K562 (cell line): Measurements from ENCODE around the gene TEX9. TPM values are rescaled to one million over a fixed set of nuclear protein-coding genes. Genes with fewer than 3 reads are reported as not detected.

Experiments
- ATAC-seq: fragments of 200-7000 bp; cut with Tn5 transposase; 3 replicates; pipeline ENCODE4 v1.9.1; 2020; ENCODE audit warnings: moderate library complexity
- BruUV-seq: library from RNA; stranded (reverse); fragments of 400-500 nt; replicated peaks from 2 replicates; lab custom pipeline; 2021; lab: Mats Ljungman, UMichigan
- CTCF ChIA-PET: fragments of 300-600 bp; formaldehyde crosslinking; extraction: SDS; loops from one replicate; lab custom pipeline; 2021; ENCODE audit warnings: low intra/inter-chr PET ratio; lab: Yijun Ruan, JAX
- POLR2A ChIA-PET: fragments of 300-600, 350-650 bp; sonication (Branson Sonifier 250); formaldehyde crosslinking; extraction: SDS; loops from one replicate; lab custom pipeline; 2021; ENCODE audit warnings: antibody characterized with exemption, inconsistent platforms; lab: Yijun Ruan, JAX
- DNase-seq, 4 experiments: peaks; one replicate each; pipeline versions ENCODE4 v3.0.0 to v3.0.0-alpha.2; 2011 to 2018; ENCODE audit warnings: low spot score in 3 of 4, mixed read lengths in 3 of 4; ENCODE audit errors: extremely low read depth in 1 of 4
- FAIRE-seq: peaks from 2 replicates; lab custom pipeline; 2011; peaks lifted over from hg19 to GRCh38; lab: Jason Lieb, UNC
- H2AFZ ChIP-seq: 2 replicates; pipeline ENCODE4 v1.6.0; 2011; ENCODE audit warnings: low read depth, low read length, control low read depth, inconsistent platforms
- H3K27ac ChIP-seq: fragments of 200-600 bp; 3 replicates; pipeline ENCODE4 v1.8.0; 2011; ENCODE audit warnings: low read depth, mild to moderate bottlenecking, control low read depth, inconsistent platforms, low read length, moderate library complexity, mixed read lengths; ENCODE audit errors: extremely low read depth
- H3K27me3 ChIP-seq, 2 experiments: fragments of 300-600 bp in 1 of 2; 2 replicates in 1 of 2; 3 replicates in 1 of 2; pipeline versions ENCODE4 v1.6.0 to v1.8.0; 2011; ENCODE audit warnings: inconsistent platforms in 2 of 2, low read length in 2 of 2, mild to moderate bottlenecking in 1 of 2, mixed read lengths in 1 of 2, moderate library complexity in 1 of 2; ENCODE audit not compliant: control insufficient read depth in 2 of 2, insufficient read depth in 2 of 2
- H3K36me3 ChIP-seq: fragments of 300-600 bp; 3 replicates; pipeline ENCODE4 v1.8.0; 2011; ENCODE audit warnings: mild to moderate bottlenecking, low read length, inconsistent platforms; ENCODE audit not compliant: control insufficient read depth, insufficient read depth
- H3K4me1 ChIP-seq, 2 experiments: fragments of 200-600 bp in 1 of 2; replicated peaks in 1 of 2; 2 replicates in 1 of 2; 3 replicates in 1 of 2; pipeline versions ENCODE4 v1.5.1 to v1.8.0; 2011; ENCODE audit warnings: inconsistent platforms in 2 of 2, low read length in 2 of 2, mild to moderate bottlenecking in 1 of 2, mixed read lengths in 1 of 2, moderate library complexity in 1 of 2; ENCODE audit not compliant: control insufficient read depth in 2 of 2, insufficient read depth in 2 of 2
- H3K4me2 ChIP-seq: 2 replicates; pipeline ENCODE4 v1.6.1; 2011; ENCODE audit warnings: low read length, control low read depth, inconsistent platforms, mixed read lengths; ENCODE audit not compliant: insufficient read depth
- H3K4me3 ChIP-seq: fragments of 200-600 bp; sonication (generic), shearing (Covaris generic); 2 replicates; pipeline ENCODE4 v1.5.1; 2016; ENCODE audit warnings: control low read depth, inconsistent platforms
- H3K79me2 ChIP-seq: fragments of 200-600 bp; 3 replicates; pipeline ENCODE4 v1.8.0; 2011; ENCODE audit warnings: low read length, inconsistent platforms; ENCODE audit not compliant: control insufficient read depth, insufficient read depth
- H3K9ac ChIP-seq, 2 experiments: 2 replicates each; pipeline versions ENCODE4 v1.6.0 to v1.6.1; 2011; ENCODE audit warnings: low read depth in 2 of 2, low read length in 2 of 2, control low read depth in 1 of 2, inconsistent platforms in 1 of 2, mild to moderate bottlenecking in 1 of 2, mixed read lengths in 1 of 2; ENCODE audit not compliant: insufficient read depth in 1 of 2
- H3K9me1 ChIP-seq: one replicate; pipeline ENCODE4 v1.6.0; 2011; ENCODE audit warnings: inconsistent platforms, mild to moderate bottlenecking, low read length, moderate library complexity; ENCODE audit not compliant: control insufficient read depth, insufficient read depth
- H3K9me3 ChIP-seq: replicated peaks from 2 replicates; pipeline ENCODE4 v1.5.1; 2011; ENCODE audit warnings: low read depth, low read length, inconsistent platforms; ENCODE audit not compliant: control insufficient read depth, insufficient read depth
- H4K20me1 ChIP-seq: replicated peaks from 2 replicates; pipeline ENCODE4 v1.6.1; 2011; ENCODE audit warnings: low read length, inconsistent platforms, mixed read lengths; ENCODE audit not compliant: control insufficient read depth, insufficient read depth
- COPS2 ChIP-seq: fragments of 450-650 bp; conservative IDR thresholded peaks from 2 replicates; pipeline ENCODE4 v1.6.1; 2016; ENCODE audit warnings: mild to moderate bottlenecking, moderate library complexity
- CTBP1 ChIP-seq: fragments of 450-650 bp; IDR thresholded peaks from 2 replicates; pipeline ENCODE4 v1.6.1; 2016; ENCODE audit warnings: borderline replicate concordance
- DACH1 ChIP-seq: fragments of 450-650 bp; IDR thresholded peaks from 2 replicates; pipeline ENCODE4 v1.6.1; 2018; ENCODE audit not compliant: partially characterized antibody
- EP400 ChIP-seq: fragments of 450-650 bp; IDR thresholded peaks from 2 replicates; pipeline ENCODE4 v1.6.1; 2017; ENCODE audit warnings: antibody characterized with exemption, mild to moderate bottlenecking, moderate library complexity
- NFRKB ChIP-seq: fragments of 450-650 bp; IDR thresholded peaks from 2 replicates; pipeline ENCODE4 v1.6.1; 2016; ENCODE audit warnings: low read depth
- PHB2 ChIP-seq: fragments of 450-650 bp; IDR thresholded peaks from 2 replicates; pipeline ENCODE4 v1.6.1; 2017; ENCODE audit warnings: low read depth
- PHTF2 ChIP-seq: fragments of 250-450 bp; sonication (Bioruptor Pico); IDR thresholded peaks from 2 replicates; pipeline ENCODE4 v1.5.0; 2021; ENCODE audit warnings: mild to moderate bottlenecking
- SMAD4 ChIP-seq: fragments of 250-450 bp; sonication (Bioruptor Pico); conservative IDR thresholded peaks from 2 replicates; pipeline ENCODE4 v1.8.0; 2021; ENCODE audit warnings: inconsistent platforms, mild to moderate bottlenecking, moderate library complexity
- SMARCA4 ChIP-seq: fragments of 450-650 bp; IDR thresholded peaks from 2 replicates; pipeline ENCODE4 v1.6.1; 2016
- SOX6 ChIP-seq: fragments of 450-650 bp; IDR thresholded peaks from 2 replicates; pipeline ENCODE4 v1.6.1; 2014; ENCODE audit warnings: mild to moderate bottlenecking
- SRF ChIP-seq, 2 experiments: fragments of 250-450, 450-650 bp in 1 of 2; sonication (Bioruptor Pico) in 1 of 2; sonication (generic) in 1 of 2; formaldehyde crosslinking; IDR thresholded peaks; 2 replicates each; pipeline versions ENCODE4 v1.5.0 to v1.5.1; 2020 to 2022; ENCODE audit warnings: mild to moderate bottlenecking in 1 of 2, missing genetic modification reagents in 1 of 2
- ZNF23 ChIP-seq: fragments of 250-450 bp; sonication (Bioruptor Pico); IDR thresholded peaks from 2 replicates; pipeline ENCODE4 v1.4.0; 2020; ENCODE audit warnings: mild to moderate bottlenecking
- ZNF232 ChIP-seq: sonication (generic); formaldehyde crosslinking; IDR thresholded peaks from 2 replicates; pipeline ENCODE4 v1.8.0; 2022; ENCODE audit warnings: mild to moderate bottlenecking, missing genetic modification reagents
- ZNF384 ChIP-seq: IDR thresholded peaks from 2 replicates; pipeline ENCODE4 v1.6.1; 2012; ENCODE audit warnings: low read depth, low read length, improper control_type of control experiment
- WGBS: fragments of 100-300 bp; shearing (Covaris generic); methylation state at CpG from one replicate; pipeline ENCODE4 v1.1.6; 2016; ENCODE audit warnings: low coverage, mixed read lengths; ENCODE audit not compliant: insufficient coverage; ENCODE audit errors: missing lambda C conversion rate; 5-methylcytosine and 5-hydroxymethylcytosine counted together
- in situ Hi-C: fragments of 300-500 bp; cut with MboI; formaldehyde crosslinking; loops from 4 replicates; pipeline ENCODE4 v1.15.0; 2018; ENCODE audit warnings: inconsistent platforms, mixed read lengths
- intact Hi-C: fragments of 100-400 bp; cut with micrococcal nuclease; formaldehyde crosslinking; loops from 2 replicates; pipeline ENCODE4 v1.14.2; 2022
- polyA plus RNA-seq, 8 experiments: library from polyadenylated mRNA; depleted of rRNA in 4 of 8; stranded (reverse) in 5 of 8; unstranded in 3 of 8; fragments of >200 nt; fragmentation: Nextera tagmentation in 2 of 8; fragmentation: Illumina TruSeq in 1 of 8; extraction: Ambion mirVana in 2 of 8; extraction: Trizol in 1 of 8; gene quantifications; 2 replicates each; pipeline versions ENCODE4 v1.2.1 to v1.2.3, GENCODE V29; 2011 to 2014; ENCODE audit warnings: inconsistent platforms in 1 of 8, missing spikeins in 1 of 8
- total RNA-seq, 7 experiments: library from RNA; depleted of rRNA in 6 of 7; stranded (reverse); fragments of >200 nt in 6 of 7; fragmentation: Illumina TruSeq in 2 of 7; extraction: Trizol in 2 of 7; gene quantifications; 2 replicates each; pipeline versions ENCODE4 v1.2.1 to v1.2.3, GENCODE V29; 2011 to 2021; ENCODE audit warnings: low replicate concordance in 1 of 7
- TF ChIP-seq, protein P1 (sequence below), 3 experiments: IDR thresholded peaks in 2 of 3; conservative IDR thresholded peaks in 1 of 3; 2 replicates each; pipeline ENCODE4 v1.5.1; 2011 to 2012; ENCODE audit warnings: low read length in 3 of 3, mild to moderate bottlenecking in 3 of 3, control low read depth in 2 of 3, improper control_type of control experiment in 1 of 3, inconsistent platforms in 1 of 3, low read depth in 1 of 3, mixed read lengths in 1 of 3, moderate library complexity in 1 of 3; ENCODE audit not compliant: insufficient read depth in 2 of 3
- TF ChIP-seq, protein P2 (sequence below): fragments of 250-450 bp; sonication (Bioruptor Pico); IDR thresholded peaks from 2 replicates; pipeline ENCODE4 v1.4.0; 2020; ENCODE audit warnings: mild to moderate bottlenecking, moderate library complexity, borderline replicate concordance
- TF ChIP-seq, protein P3 (sequence below): fragments of 250-450 bp; sonication (Bioruptor Pico); IDR thresholded peaks from 2 replicates; pipeline ENCODE4 v1.8.0; 2021; ENCODE audit warnings: mild to moderate bottlenecking, moderate library complexity

The TEX9 gene
- total and polyA plus RNA-seq, 9 of the 15 experiments (the other 6 are each of a cell fraction or from before 2014, with no cell fraction given) = 0.93 to 3.6 (median 2.4) TPM

DNA sequence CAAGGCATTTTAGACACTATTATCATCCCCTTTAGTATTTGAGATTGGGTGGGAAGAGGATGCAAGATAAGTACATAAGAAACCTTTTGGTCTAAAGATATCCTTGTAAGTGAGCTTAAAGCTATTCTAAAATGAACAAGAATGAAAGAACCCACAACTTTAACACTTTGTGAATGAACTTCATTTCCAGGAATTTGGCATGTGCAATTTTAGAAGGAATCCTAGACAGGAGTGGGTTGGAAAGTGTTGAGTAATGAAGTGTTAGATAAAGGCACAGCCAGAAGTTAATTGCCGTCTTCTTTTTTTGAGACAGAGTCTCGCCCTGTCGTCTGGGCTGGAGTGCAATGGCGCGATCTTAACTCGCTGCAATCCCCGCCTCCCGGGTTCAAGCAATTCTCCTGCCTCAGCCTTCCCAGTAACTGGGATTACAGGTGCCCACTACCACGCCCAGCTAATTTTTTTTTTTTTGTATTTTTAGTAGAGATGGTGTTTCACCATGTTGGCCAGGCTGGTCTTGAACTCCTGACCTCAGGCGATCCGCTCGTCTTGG, 13.2 kb upstream of the TEX9 start:
- Histone ChIP-seq H3K9me1 (no peaks in the 10 kb centered on the region), H4K20me1 (no peaks in the 10 kb centered on the region), H3K9me3 (no peaks in the 10 kb centered on the region), H2AFZ (peak overlapping the region; percentile 66), H3K4me3 (no peak overlapping the region), H3K4me2 (peak overlapping the region; percentile 10; the same call in 1 of the 2 replicates), H3K36me3 (no peaks in the 10 kb centered on the region), H3K27ac (no peak overlapping the region), H3K4me1 (no peaks in the 10 kb centered on the region), H3K9ac (peak overlapping the region in 1 of 2 experiments; percentile 26; a peak in 2 of 4 replicates), H3K79me2 (no peaks in the 10 kb centered on the region), H3K27me3 (no peaks in the 10 kb centered on the region)
- ATAC-seq = 0 out of 3 replicates have a peak, but pooled peaks have one; percentile 40
- FAIRE-seq = peak; percentile 69
- ChIA-PET POLR2A (no interaction called here), CTCF (no interaction called here)
- peak in 1 of 4 experiments; percentile 14 for DNase-seq
- intact Hi-C loops (no loop called here), in situ Hi-C loops (no loop called here)
- WGBS = under 1% methylated on average over 12 of the region's 12 CpGs
- no TSS peak for BruUV-seq
- TF ChIP-seq, protein P1, sequence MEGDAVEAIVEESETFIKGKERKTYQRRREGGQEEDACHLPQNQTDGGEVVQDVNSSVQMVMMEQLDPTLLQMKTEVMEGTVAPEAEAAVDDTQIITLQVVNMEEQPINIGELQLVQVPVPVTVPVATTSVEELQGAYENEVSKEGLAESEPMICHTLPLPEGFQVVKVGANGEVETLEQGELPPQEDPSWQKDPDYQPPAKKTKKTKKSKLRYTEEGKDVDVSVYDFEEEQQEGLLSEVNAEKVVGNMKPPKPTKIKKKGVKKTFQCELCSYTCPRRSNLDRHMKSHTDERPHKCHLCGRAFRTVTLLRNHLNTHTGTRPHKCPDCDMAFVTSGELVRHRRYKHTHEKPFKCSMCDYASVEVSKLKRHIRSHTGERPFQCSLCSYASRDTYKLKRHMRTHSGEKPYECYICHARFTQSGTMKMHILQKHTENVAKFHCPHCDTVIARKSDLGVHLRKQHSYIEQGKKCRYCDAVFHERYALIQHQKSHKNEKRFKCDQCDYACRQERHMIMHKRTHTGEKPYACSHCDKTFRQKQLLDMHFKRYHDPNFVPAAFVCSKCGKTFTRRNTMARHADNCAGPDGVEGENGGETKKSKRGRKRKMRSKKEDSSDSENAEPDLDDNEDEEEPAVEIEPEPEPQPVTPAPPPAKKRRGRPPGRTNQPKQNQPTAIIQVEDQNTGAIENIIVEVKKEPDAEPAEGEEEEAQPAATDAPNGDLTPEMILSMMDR (IDR thresholded peaks at IDR 0.05 in 2 of 3, conservative IDR thresholded peaks at IDR 0.05 in 1 of 3; ENCODE audit: insufficient read depth in 2 of 3, low read depth in 1 of 3, low read length in 3 of 3) = no peak
- no peak for TF ChIP-seq PHB2
- TF ChIP-seq COPS2 = no peak
- TF ChIP-seq NFRKB = 0 out of 2 replicates have a peak, but pooled peaks have one; percentile 24
- no peak for TF ChIP-seq ZNF384
- TF ChIP-seq PHTF2 (CRISPR knock-in tag) = no peak
- TF ChIP-seq SOX6 = 0 out of 2 replicates have a peak, but pooled peaks have one; percentile 15
- TF ChIP-seq SRF (CRISPR knock-in tag; IDR thresholded peaks at IDR 0.05) = no peak
- TF ChIP-seq SMARCA4 = peak; percentile 45; the same call in 1 of the 2 replicates
- TF ChIP-seq ZNF23 = no peak
- peak; percentile 89 for TF ChIP-seq SMAD4
- TF ChIP-seq EP400 = peak; percentile 12; the same call in 1 of the 2 replicates
- no peak for TF ChIP-seq CTBP1
- TF ChIP-seq, protein P2, sequence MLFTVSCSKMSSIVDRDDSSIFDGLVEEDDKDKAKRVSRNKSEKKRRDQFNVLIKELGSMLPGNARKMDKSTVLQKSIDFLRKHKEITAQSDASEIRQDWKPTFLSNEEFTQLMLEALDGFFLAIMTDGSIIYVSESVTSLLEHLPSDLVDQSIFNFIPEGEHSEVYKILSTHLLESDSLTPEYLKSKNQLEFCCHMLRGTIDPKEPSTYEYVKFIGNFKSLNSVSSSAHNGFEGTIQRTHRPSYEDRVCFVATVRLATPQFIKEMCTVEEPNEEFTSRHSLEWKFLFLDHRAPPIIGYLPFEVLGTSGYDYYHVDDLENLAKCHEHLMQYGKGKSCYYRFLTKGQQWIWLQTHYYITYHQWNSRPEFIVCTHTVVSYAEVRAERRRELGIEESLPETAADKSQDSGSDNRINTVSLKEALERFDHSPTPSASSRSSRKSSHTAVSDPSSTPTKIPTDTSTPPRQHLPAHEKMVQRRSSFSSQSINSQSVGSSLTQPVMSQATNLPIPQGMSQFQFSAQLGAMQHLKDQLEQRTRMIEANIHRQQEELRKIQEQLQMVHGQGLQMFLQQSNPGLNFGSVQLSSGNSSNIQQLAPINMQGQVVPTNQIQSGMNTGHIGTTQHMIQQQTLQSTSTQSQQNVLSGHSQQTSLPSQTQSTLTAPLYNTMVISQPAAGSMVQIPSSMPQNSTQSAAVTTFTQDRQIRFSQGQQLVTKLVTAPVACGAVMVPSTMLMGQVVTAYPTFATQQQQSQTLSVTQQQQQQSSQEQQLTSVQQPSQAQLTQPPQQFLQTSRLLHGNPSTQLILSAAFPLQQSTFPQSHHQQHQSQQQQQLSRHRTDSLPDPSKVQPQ (CRISPR knock-in tag) = no peak
- no peak for TF ChIP-seq DACH1
- TF ChIP-seq, protein P3, sequence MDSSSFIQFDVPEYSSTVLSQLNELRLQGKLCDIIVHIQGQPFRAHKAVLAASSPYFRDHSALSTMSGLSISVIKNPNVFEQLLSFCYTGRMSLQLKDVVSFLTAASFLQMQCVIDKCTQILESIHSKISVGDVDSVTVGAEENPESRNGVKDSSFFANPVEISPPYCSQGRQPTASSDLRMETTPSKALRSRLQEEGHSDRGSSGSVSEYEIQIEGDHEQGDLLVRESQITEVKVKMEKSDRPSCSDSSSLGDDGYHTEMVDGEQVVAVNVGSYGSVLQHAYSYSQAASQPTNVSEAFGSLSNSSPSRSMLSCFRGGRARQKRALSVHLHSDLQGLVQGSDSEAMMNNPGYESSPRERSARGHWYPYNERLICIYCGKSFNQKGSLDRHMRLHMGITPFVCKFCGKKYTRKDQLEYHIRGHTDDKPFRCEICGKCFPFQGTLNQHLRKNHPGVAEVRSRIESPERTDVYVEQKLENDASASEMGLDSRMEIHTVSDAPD (CRISPR knock-in tag) = no peak
- TF ChIP-seq ZNF232 (CRISPR knock-in tag) = no peak
